Liver (tissue), 9 donors: ENCODE results near the gene RGMA. TPM values are rescaled to one million over a fixed set of nuclear protein-coding genes. Genes with fewer than 3 reads are reported as not detected.

Experiments
- DNase-seq: peaks from one replicate; pipeline ENCODE4 v3.0.0-alpha.2; 2017; ENCODE audit warnings: low spot score
- H3K27ac ChIP-seq, 2 donors: one replicate each; pipeline ENCODE4 v1.7.0; 2013; ENCODE audit warnings: inconsistent platforms in 2 of 2, low read length in 2 of 2, control low read depth in 1 of 2, low read depth in 1 of 2, mild to moderate bottlenecking in 1 of 2
- H3K27me3 ChIP-seq, 4 donors: one replicate each; pipeline versions ENCODE4 v1.6.1 to v1.7.0; 2013; ENCODE audit warnings: low read length in 3 of 4, inconsistent platforms in 1 of 4, mild to moderate bottlenecking in 1 of 4, moderate library complexity in 1 of 4; ENCODE audit not compliant: control insufficient read depth in 4 of 4, insufficient read depth in 4 of 4
- H3K36me3 ChIP-seq, 4 donors: one replicate each; pipeline versions ENCODE4 v1.6.1 to v1.7.0; 2013; ENCODE audit warnings: low read length in 3 of 4, mild to moderate bottlenecking in 3 of 4, low read depth in 1 of 4, moderate library complexity in 1 of 4; ENCODE audit not compliant: control insufficient read depth in 4 of 4, insufficient read depth in 3 of 4
- H3K4me1 ChIP-seq, 4 donors: one replicate each; pipeline versions ENCODE4 v1.6.1 to v1.7.0; 2013; ENCODE audit warnings: low read length in 3 of 4, mild to moderate bottlenecking in 3 of 4, moderate library complexity in 1 of 4; ENCODE audit not compliant: control insufficient read depth in 4 of 4, insufficient read depth in 4 of 4
- H3K4me3 ChIP-seq, 3 donors: one replicate each; pipeline versions ENCODE4 v1.6.1 to v1.7.0; 2013; ENCODE audit warnings: low read length in 3 of 3, control low read depth in 1 of 3, low read depth in 1 of 3, mild to moderate bottlenecking in 1 of 3
- H3K9ac ChIP-seq, 2 donors: one replicate each; pipeline ENCODE4 v1.7.0; 2013; ENCODE audit warnings: low read length in 2 of 2, mild to moderate bottlenecking in 2 of 2, moderate library complexity in 2 of 2, control low read depth in 1 of 2, low read depth in 1 of 2
- H3K9me3 ChIP-seq, 4 donors: one replicate each; pipeline versions ENCODE4 v1.6.1 to v1.7.0; 2013; ENCODE audit warnings: low read length in 3 of 4; ENCODE audit not compliant: control insufficient read depth in 4 of 4
- ATF3 ChIP-seq: IDR thresholded peaks from 2 replicates; pipeline ENCODE4 v1.6.1; 2016; ENCODE audit warnings: antibody characterized with exemption
- CTCF ChIP-seq: fragments of 150-350 bp; IDR thresholded peaks from 2 replicates; pipeline ENCODE4 v1.5.1; 2017; ENCODE audit warnings: improper control_type of control experiment, low read depth, low read length; ENCODE audit not compliant: missing input control
- EGR1 ChIP-seq, 2 donors: IDR thresholded peaks; 2 replicates each; pipeline ENCODE4 v1.6.1; 2016 to 2018; ENCODE audit warnings: antibody characterized with exemption in 2 of 2, low read depth in 2 of 2
- FOXA1 ChIP-seq: IDR thresholded peaks from 2 replicates; pipeline ENCODE4 v1.6.1; 2016; ENCODE audit warnings: antibody characterized with exemption
- FOXA2 ChIP-seq: IDR thresholded peaks from 2 replicates; pipeline ENCODE4 v1.6.1; 2016; ENCODE audit warnings: antibody characterized with exemption
- HNF4A ChIP-seq, 2 donors: conservative IDR thresholded peaks; 2 replicates each; pipeline ENCODE4 v1.6.1; 2016; ENCODE audit warnings: antibody characterized with exemption in 2 of 2, mild to moderate bottlenecking in 2 of 2
- HNF4G ChIP-seq: IDR thresholded peaks from 2 replicates; pipeline ENCODE4 v1.6.1; 2016; ENCODE audit warnings: antibody characterized with exemption
- MAX ChIP-seq: IDR thresholded peaks from 2 replicates; pipeline ENCODE4 v1.6.1; 2016; ENCODE audit warnings: antibody characterized with exemption
- RAD21 ChIP-seq, 2 donors: IDR thresholded peaks; 2 replicates each; pipeline ENCODE4 v1.6.1; 2016; ENCODE audit warnings: antibody characterized with exemption in 2 of 2, mild to moderate bottlenecking in 2 of 2
- REST ChIP-seq: IDR thresholded peaks from 2 replicates; pipeline ENCODE4 v1.6.1; 2016; ENCODE audit warnings: antibody characterized with exemption, mild to moderate bottlenecking
- RXRA ChIP-seq, 2 donors: IDR thresholded peaks; 2 replicates each; pipeline ENCODE4 v1.6.1; 2017 to 2018; ENCODE audit warnings: antibody characterized with exemption in 2 of 2, mild to moderate bottlenecking in 1 of 2
- WGBS: extraction: QIAGEN DNeasy Blood & Tissue Kit; methylation state at CpG from one replicate; pipeline ENCODE4 v1.1.7; 2013; 5-methylcytosine and 5-hydroxymethylcytosine counted together
- polyA plus RNA-seq, 2 donors: library from polyadenylated mRNA; stranded (reverse) in 1 of 2; unstranded in 1 of 2; fragments of 200-250 nt in 1 of 2; fragments of >200 nt in 1 of 2; fragmentation: Nextera tagmentation in 1 of 2; extraction: Ambion mirVana in 1 of 2; gene quantifications; one replicate each; pipeline versions ENCODE4 v1.2.1 to v1.2.3, GENCODE V29; 2013 to 2015
- total RNA-seq, 2 donors: library from RNA; depleted of rRNA; stranded (reverse); fragments of >200 nt; gene quantifications; one replicate each; pipeline ENCODE4 v1.2.3, GENCODE V29; 2014
- donor health status: healthy.
- donor health status: healthy.
- donor health status: healthy.
- donor health status: healthy.
- donor health status: healthy.

RGMA gene
- total and polyA plus RNA-seq, 4 donors: 0.15 to 0.33 (median 0.18) TPM; not detected in 1

GRCh38 chr15:93055211-93055610 is 33.8 kb downstream of the RGMA start:
- WGBS: 85% methylated on average over 11 of the region's 11 CpGs
- no peak overlapping the region for H3K9ac ChIP-seq
- H3K4me1 ChIP-seq: no peaks in the 10 kb centered on the region
- H3K9me3 ChIP-seq: no peaks in the 10 kb centered on the region
- no peaks in the 10 kb centered on the region for H3K36me3 ChIP-seq
- H3K27ac ChIP-seq: no peak overlapping the region
- H3K4me3 ChIP-seq: no peak overlapping the region
- no peak for TF ChIP-seq FOXA1
- TF ChIP-seq HNF4G: no peak
- no peak for TF ChIP-seq RAD21 (IDR thresholded peaks at IDR 0.05)
- no peak for TF ChIP-seq FOXA2
- no peak for TF ChIP-seq HNF4A (conservative IDR thresholded peaks at IDR 0.05)
- TF ChIP-seq RXRA (IDR thresholded peaks at IDR 0.05): no peak
- TF ChIP-seq MAX: no peak
- H3K27me3 ChIP-seq: no peaks in the 10 kb centered on the region
- DNase-seq: no peak

- Histone ChIP-seq H3K4me3 (no peak overlapping the region), H3K36me3 (no peaks in the 10 kb centered on the region), H3K9ac (no peak overlapping the region), H3K4me1 (no peaks in the 10 kb centered on the region), H3K27ac (no peak overlapping the region), H3K9me3 (no peaks in the 10 kb centered on the region), H3K27me3 (no peaks in the 10 kb centered on the region)
- TF ChIP-seq HNF4G (no peak), FOXA2 (no peak), REST (no peak), RAD21 (IDR thresholded peaks at IDR 0.05) (no peak), RXRA (IDR thresholded peaks at IDR 0.05) (no peak), MAX (no peak), EGR1 (IDR thresholded peaks at IDR 0.05; ENCODE audit: low read depth in 2 of 2) (no peak)
- no peak for DNase-seq
- 91% methylated on average over 39 of the region's 39 CpGs for WGBS
These were observed 36.7 kb downstream of the RGMA start for GRCh38 chr15:93052090-93052879.

GRCh38 chr15:93051236-93052089 is 37.5 kb downstream of the RGMA start:
- no peaks in the 10 kb centered on the region for H3K27me3 ChIP-seq
- H3K4me1 ChIP-seq: no peaks in the 10 kb centered on the region
- peaks cover 0 to 2% (median 0%) of the 10 kb centered on the region in 4 donors for H3K9me3 ChIP-seq
- H3K36me3 ChIP-seq: no peaks in the 10 kb centered on the region
- 91% methylated on average over 32 of the region's 32 CpGs for WGBS
- DNase-seq: no peak
- H3K9ac ChIP-seq: no peak overlapping the region
- H3K4me3 ChIP-seq: no peak overlapping the region
- no peak overlapping the region for H3K27ac ChIP-seq
- no peak for TF ChIP-seq ATF3
- TF ChIP-seq CTCF: no peak
- TF ChIP-seq REST: no peak
- no peak for TF ChIP-seq FOXA1
